AG09319 (cell line): ENCODE measurements around the gene PSMB5.

Experiments used
- DNase-seq: peaks from one replicate; pipeline ENCODE4 v3.0.0-alpha.2; 2010; ENCODE audit warnings: low read depth; ENCODE audit errors: extremely low read depth
- TF ChIP-seq, protein P1 (sequence below): IDR thresholded peaks from 2 replicates; pipeline ENCODE4 v1.5.1; 2011; ENCODE audit warnings: low read depth, mild to moderate bottlenecking, inconsistent platforms, low read length, moderate library complexity

Gene PSMB5

DNA sequence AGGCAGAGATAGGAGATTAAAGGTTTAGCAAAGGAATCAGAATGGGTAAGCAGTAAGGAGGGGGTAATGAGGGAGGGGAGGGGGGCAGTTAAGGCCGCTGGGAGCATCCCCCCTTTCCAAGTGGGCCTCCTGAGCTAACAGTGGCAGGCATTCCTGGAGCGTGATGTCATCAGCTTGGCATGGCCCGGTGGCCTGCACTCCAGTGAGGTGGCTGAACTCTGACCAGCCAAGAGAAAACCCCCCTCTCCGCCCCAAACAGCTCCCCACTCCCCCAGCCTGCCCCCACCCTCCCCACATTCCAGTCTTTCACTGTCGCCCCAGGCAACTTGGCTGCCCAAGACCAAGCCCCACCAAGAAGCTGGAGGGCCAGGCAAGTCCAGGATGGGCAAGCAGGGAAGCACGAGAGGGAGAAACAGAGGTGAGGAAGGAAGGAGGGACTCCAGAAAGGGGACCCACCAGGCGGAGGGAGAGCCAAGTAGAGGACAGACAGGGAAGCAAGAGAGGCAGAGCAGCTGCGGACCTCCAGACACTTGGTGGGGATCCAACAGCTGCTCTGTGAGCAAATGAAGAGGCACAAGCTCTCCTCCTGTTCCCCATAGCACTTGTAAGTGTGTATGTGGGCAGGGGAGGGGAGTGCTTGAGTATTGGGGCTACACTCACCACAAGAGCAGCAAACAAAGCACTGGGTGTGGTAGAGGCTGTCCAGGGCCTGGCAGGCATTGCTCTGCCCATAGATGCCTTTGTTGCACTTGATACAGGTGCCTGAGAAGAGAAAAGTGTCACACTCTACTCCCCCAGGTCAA, 56.8 kb downstream of the PSMB5 start:
- no peak for DNase-seq
- TF ChIP-seq, protein P1, sequence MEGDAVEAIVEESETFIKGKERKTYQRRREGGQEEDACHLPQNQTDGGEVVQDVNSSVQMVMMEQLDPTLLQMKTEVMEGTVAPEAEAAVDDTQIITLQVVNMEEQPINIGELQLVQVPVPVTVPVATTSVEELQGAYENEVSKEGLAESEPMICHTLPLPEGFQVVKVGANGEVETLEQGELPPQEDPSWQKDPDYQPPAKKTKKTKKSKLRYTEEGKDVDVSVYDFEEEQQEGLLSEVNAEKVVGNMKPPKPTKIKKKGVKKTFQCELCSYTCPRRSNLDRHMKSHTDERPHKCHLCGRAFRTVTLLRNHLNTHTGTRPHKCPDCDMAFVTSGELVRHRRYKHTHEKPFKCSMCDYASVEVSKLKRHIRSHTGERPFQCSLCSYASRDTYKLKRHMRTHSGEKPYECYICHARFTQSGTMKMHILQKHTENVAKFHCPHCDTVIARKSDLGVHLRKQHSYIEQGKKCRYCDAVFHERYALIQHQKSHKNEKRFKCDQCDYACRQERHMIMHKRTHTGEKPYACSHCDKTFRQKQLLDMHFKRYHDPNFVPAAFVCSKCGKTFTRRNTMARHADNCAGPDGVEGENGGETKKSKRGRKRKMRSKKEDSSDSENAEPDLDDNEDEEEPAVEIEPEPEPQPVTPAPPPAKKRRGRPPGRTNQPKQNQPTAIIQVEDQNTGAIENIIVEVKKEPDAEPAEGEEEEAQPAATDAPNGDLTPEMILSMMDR = no peak

DNA sequence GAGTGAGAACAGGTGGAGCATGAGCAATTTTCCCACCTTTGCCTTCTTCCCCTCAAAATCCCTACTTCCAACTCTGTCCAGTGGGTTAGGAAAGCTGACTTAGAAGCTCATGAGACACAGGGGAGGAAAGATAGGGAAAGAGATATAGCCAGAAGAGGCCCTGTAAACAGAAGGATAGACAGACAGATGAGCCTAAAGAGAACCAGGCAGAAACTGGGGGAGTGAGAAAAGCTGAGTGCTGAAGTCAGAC, 57.3 kb downstream of the PSMB5 start:
- no peak for DNase-seq
- TF ChIP-seq, protein P1 = no peak

DNA sequence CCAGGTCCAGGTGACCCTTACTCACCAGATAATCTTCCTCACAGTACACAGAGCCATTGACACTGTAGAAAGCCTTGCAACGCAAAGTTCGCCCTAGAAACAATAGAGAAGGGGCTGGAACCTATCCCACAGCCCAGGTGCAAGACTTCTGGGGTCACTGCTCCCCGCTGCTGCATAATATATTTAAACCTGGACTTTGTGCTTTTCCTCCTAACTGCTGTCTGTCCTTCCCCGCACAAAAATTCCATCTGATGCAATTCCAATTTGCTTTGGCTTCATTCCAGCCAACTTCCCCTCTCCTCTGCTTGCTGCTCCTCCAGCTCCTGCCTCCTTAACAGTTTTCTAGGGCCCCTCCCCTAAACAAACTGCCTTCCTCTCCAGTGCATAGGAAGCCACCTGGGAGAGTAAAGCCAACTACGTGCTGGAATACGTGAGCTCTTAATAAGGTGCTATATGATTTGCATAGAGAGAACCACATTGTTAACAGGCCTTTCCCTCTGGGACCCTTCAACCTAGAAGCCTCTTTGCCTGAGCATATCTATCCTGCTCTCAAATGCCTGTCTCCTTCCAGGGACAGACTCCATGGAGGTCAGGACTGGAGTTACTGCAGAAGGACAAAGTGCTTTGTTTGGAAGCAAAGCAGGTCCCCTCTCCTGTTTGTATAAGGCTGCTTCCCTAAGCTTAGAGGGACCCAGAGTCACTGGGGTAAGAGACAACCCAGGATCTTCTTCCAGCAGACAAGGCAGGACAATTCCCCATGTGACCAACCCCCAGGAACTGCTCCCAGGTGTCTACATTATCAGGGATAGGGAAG, 57.9 kb downstream of the PSMB5 start:
- no peak for DNase-seq
- TF ChIP-seq, protein P1 = no peak
